A673 (cell line): Measurements from ENCODE around the gene CREB3L1. TPM values are rescaled to one million over a fixed set of nuclear protein-coding genes. Genes with fewer than 3 reads are reported as not detected.

Source experiments
- BruUV-seq: library from RNA; stranded (reverse); fragments of 400-500 nt; replicated peaks from 2 replicates; lab custom pipeline; 2021; lab: Mats Ljungman, UMichigan
- CTCF ChIA-PET: fragments of 300-600 bp; sonication (Branson Sonifier 250); formaldehyde crosslinking; loops from one replicate; lab custom pipeline; 2022; ENCODE audit warnings: antibody characterized with exemption; lab: Charles Lee
- POLR2A ChIA-PET: fragments of 300-600 bp; sonication (Branson Sonifier 250); formaldehyde crosslinking; loops from one replicate; lab custom pipeline; 2022; ENCODE audit warnings: antibody characterized with exemption; ENCODE audit not compliant: low non-redundant PET; lab: Charles Lee
- DNase-seq: peaks from one replicate; pipeline ENCODE4 v3.0.0-alpha.2; 2015; ENCODE audit warnings: low spot score
- H3K27ac ChIP-seq: fragments of 200-600 bp; sonication (generic); 2 replicates; pipeline ENCODE4 v1.5.1; 2016; ENCODE audit warnings: mixed run types, low read depth, mild to moderate bottlenecking, mixed read lengths, antibody characterized with exemption, low read length; ENCODE audit not compliant: poor library complexity, severe bottlenecking
- H3K27me3 ChIP-seq: fragments of 200-600 bp; sonication (generic); replicated peaks from 2 replicates; pipeline ENCODE4 v1.6.1; 2017; ENCODE audit warnings: mixed run types, low read depth, mild to moderate bottlenecking, mixed read lengths, antibody characterized with exemption, low read length; ENCODE audit not compliant: insufficient read depth, poor library complexity
- H3K36me3 ChIP-seq: fragments of 200-600 bp; sonication (generic); 2 replicates; pipeline ENCODE4 v1.6.1; 2016; ENCODE audit warnings: mixed run types, mild to moderate bottlenecking, mixed read lengths, antibody characterized with exemption, low read length; ENCODE audit not compliant: insufficient read depth, poor library complexity, severe bottlenecking
- H3K4me1 ChIP-seq: fragments of 200-600 bp; sonication (generic); 2 replicates; pipeline ENCODE4 v1.6.1; 2017; ENCODE audit warnings: mixed run types, mild to moderate bottlenecking, mixed read lengths, antibody characterized with exemption, low read length; ENCODE audit not compliant: insufficient read depth, poor library complexity, severe bottlenecking
- H3K4me3 ChIP-seq: fragments of 200-600 bp; sonication (generic); 2 replicates; pipeline ENCODE4 v1.5.1; 2016; ENCODE audit warnings: low read depth, mixed run types, mild to moderate bottlenecking, mixed read lengths, low read length; ENCODE audit not compliant: poor library complexity, severe bottlenecking
- H3K9me3 ChIP-seq: fragments of 200-600 bp; sonication (generic); 2 replicates; pipeline ENCODE4 v1.6.1; 2016; ENCODE audit warnings: mixed run types, low read depth, mild to moderate bottlenecking, mixed read lengths, antibody characterized with exemption, low read length; ENCODE audit not compliant: poor library complexity, severe bottlenecking
- EZH2 ChIP-seq: fragments of 200-600 bp; sonication (generic); IDR thresholded peaks from 2 replicates; pipeline ENCODE4 v1.6.1; 2017; ENCODE audit warnings: borderline replicate concordance, low read depth, mild to moderate bottlenecking, mixed read lengths, antibody characterized with exemption, low read length; ENCODE audit not compliant: poor library complexity, severe bottlenecking
- intact Hi-C: fragments of 100-400 bp; cut with micrococcal nuclease; formaldehyde crosslinking; loops from one replicate; pipeline ENCODE4 v1.10.0; 2022; ENCODE audit not compliant: unreplicated experiment
- total RNA-seq: library from RNA; stranded (reverse); gene quantifications from 2 replicates; pipeline ENCODE4 v1.2.3, GENCODE V29; 2021
- TF ChIP-seq, protein P1 (sequence below): fragments of 300-800, 200-600 bp; sonication (generic); conservative IDR thresholded peaks from 2 replicates; pipeline ENCODE4 v1.5.1; 2017; ENCODE audit warnings: low read depth, mild to moderate bottlenecking, antibody characterized with exemption, low read length, moderate library complexity, mixed read lengths

The CREB3L1 gene
- total RNA-seq, 1 experiment from 2014 or later = 3.5 TPM

DNA sequence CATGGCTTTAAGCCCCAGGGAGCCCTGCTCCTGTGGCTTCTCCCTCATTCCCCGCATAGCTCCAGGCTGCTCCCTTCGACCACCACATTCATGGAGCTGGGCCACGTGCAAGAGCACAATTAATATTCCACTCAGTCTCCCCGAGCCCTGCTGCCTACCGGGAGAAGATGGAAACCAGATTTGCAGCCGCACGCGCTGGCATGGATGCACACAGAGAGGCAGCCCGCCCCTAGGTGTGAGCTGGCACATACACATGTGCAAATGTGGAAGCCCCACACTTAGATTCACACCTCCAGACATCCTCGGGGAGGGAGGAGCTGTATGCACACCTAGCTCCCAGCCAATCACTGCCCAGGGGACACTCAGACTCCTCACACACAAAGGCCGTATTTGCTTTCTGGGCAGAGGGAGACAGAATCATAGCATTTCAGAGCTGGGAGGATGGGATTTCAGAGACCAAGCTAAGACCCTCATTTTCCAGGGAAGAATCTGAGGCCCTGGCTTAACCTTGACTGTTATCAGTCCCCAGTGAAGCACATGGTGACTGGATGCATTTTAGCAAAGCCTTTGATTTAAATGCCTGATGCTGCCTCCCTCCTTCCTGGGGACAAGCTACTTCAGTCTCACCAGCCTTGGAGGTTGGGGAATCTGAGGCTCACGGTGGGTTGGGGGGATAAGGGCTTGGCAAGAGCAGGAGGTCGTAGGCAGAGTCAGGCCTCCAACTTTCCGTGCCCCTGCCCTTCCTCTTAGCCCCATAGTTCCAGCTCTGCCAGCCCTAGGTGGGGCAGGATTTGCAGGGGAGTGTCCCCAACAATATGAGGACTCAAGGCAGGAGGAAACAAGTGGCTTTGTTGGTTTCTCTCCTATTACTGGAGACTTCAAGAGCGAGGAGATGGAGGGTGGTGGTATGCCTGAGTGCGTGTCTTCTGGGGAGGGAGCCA is 5.3 kb upstream of the CREB3L1 start:
- ChIA-PET POLR2A (interaction anchor here (0.6 to 1.1 kb wide), 2 partner anchors 12 to 29 kb away, joined by 3 to 6 read pairs; no protein-coding TSS in a partner anchor), CTCF (interaction anchor here (1.2 to 1.5 kb wide), 2 partner anchors 37 to 43 kb away, joined by 3 to 5 read pairs; no protein-coding TSS in a partner anchor)
- no TSS peak for BruUV-seq
- peak overlapping the region; percentile 31 for H3K27ac ChIP-seq
- no peak for DNase-seq
- H3K4me1 ChIP-seq = peaks cover 12% of the 10 kb centered on the region
- H3K27me3 ChIP-seq = no peaks in the 10 kb centered on the region
- H3K4me3 ChIP-seq = no peak overlapping the region
- H3K36me3 ChIP-seq = no peaks in the 10 kb centered on the region
- TF ChIP-seq, protein P1, sequence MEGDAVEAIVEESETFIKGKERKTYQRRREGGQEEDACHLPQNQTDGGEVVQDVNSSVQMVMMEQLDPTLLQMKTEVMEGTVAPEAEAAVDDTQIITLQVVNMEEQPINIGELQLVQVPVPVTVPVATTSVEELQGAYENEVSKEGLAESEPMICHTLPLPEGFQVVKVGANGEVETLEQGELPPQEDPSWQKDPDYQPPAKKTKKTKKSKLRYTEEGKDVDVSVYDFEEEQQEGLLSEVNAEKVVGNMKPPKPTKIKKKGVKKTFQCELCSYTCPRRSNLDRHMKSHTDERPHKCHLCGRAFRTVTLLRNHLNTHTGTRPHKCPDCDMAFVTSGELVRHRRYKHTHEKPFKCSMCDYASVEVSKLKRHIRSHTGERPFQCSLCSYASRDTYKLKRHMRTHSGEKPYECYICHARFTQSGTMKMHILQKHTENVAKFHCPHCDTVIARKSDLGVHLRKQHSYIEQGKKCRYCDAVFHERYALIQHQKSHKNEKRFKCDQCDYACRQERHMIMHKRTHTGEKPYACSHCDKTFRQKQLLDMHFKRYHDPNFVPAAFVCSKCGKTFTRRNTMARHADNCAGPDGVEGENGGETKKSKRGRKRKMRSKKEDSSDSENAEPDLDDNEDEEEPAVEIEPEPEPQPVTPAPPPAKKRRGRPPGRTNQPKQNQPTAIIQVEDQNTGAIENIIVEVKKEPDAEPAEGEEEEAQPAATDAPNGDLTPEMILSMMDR = no peak
- TF ChIP-seq EZH2 = no peak
- H3K9me3 ChIP-seq = no peaks in the 10 kb centered on the region
- intact Hi-C loops = no loop called here

DNA sequence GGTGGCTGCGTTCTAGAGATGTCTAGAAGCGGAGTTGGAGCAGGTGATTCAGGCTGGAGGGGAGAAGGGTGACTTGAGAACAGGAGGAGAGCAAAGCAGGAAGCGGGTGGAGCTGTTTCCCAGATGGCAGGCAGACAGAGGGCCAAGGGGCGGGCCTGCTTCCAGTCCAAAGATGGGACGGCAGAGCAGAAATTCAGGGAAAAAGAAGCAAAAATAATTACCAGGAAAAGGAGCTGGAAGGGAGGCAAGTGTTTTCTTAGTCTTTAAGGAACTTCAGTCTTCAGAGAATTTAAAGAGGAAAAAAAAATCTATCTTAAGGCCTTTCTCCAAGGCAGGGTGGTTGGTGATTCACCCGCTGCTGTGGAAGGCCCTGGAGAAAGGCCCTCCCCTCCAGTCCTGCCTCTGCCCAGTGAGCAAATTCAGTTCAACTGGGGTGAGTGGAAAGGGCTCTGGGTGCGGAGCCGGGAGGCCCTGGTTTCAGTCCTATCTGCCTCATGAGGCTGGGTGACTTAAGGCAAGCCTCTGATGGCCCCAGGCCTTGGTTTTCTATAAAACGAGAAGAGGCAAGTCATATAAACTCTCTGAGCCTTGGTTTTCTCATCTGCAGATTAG is 4.5 kb upstream of the CREB3L1 start:
- Histone ChIP-seq H3K27me3 (no peaks in the 10 kb centered on the region), H3K4me1 (peaks cover 17% of the 10 kb centered on the region), H3K9me3 (no peaks in the 10 kb centered on the region), H3K36me3 (no peaks in the 10 kb centered on the region), H3K4me3 (no peak overlapping the region), H3K27ac (peak overlapping the region; percentile 31)
- CTCF ChIA-PET = interaction anchor here (1.2 kb wide), 1 partner anchor 37 kb away, joined by 3 read pairs; no protein-coding TSS in a partner anchor
- no peak for DNase-seq
- intact Hi-C loops = no loop called here
- POLR2A ChIA-PET = interaction anchor here (1.1 kb wide), 1 partner anchor 30 kb away, joined by 6 read pairs; no protein-coding TSS in a partner anchor
- TF ChIP-seq, protein P1 = no peak
- no peak for TF ChIP-seq EZH2
- BruUV-seq = no TSS peak

DNA sequence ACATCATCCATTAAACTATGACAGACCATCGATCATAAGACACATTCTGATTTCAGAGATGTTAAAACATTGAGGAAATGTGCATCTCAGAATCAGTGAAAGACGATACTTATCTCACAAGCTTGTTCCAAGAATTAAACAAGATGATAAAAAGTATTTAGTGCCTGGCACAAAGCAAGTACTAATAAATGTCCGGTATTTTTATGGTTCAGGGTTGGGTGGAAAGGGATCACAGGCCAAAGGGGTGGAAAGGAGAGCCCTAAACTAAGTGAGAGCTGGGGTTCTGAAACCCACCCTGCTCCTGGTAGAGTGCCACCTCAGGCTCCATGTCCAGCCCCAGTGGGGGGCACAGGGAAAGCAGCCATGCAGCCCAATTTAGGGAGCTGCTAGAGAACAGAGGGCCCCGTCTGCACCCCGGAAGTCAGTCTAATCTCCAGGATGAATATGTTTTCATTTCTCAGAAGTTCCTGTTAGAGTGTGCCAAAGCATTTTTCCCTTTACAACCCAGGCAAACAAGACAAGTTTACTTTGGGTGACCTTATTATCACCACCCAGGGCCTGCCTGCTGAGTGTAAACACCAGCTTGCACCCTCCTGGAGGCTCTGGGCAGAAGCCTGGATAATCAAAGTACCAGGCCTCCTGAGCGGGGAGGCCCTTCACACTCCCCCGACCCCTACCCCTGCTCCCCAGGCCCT is 3.8 kb upstream of the CREB3L1 start:
- H3K27me3 ChIP-seq = no peaks in the 10 kb centered on the region
- POLR2A ChIA-PET = no interaction called here
- H3K36me3 ChIP-seq = no peaks in the 10 kb centered on the region
- CTCF ChIA-PET = no interaction called here
- peaks cover 22% of the 10 kb centered on the region for H3K4me1 ChIP-seq
- DNase-seq = no peak
- intact Hi-C loops = no loop called here
- TF ChIP-seq, protein P1 = no peak
- no peak for TF ChIP-seq EZH2
- BruUV-seq = no TSS peak
- H3K9me3 ChIP-seq = no peaks in the 10 kb centered on the region
- no peak overlapping the region for H3K27ac ChIP-seq
- no peak overlapping the region for H3K4me3 ChIP-seq
